WTC11 (cell line): Measurements from ENCODE around the gene RUNX1. TPM values are rescaled to one million over a fixed set of nuclear protein-coding genes. Genes with fewer than 3 reads are reported as not detected.

ENCODE experiments used
- ATAC-seq: fragments of 200-7000 bp; cut with Tn5 transposase; 2 replicates; pipeline ENCODE4 v1.10.0; 2021; ENCODE audit warnings: mild to moderate bottlenecking, moderate library complexity
- CTCF ChIA-PET: fragments of 300-600 bp; sonication (Branson Sonifier 250); formaldehyde crosslinking; loops from one replicate; lab custom pipeline; 2021; ENCODE audit warnings: antibody characterized with exemption; lab: Charles Lee
- POLR2A ChIA-PET: fragments of 350-600 bp; sonication (Branson Sonifier 250); formaldehyde crosslinking; loops from one replicate; lab custom pipeline; 2021; ENCODE audit warnings: antibody characterized with exemption; lab: Charles Lee
- DNase-seq: peaks from one replicate; pipeline ENCODE4 v3.0.0; 2021; ENCODE audit warnings: low spot score
- H3K27ac Mint-ChIP-seq: 2 replicates; pipeline ENCODE4 v1.8.0; 2021; ENCODE audit warnings: mixed read lengths
- H3K27me3 Mint-ChIP-seq: 2 replicates; pipeline ENCODE4 v1.8.0; 2021; ENCODE audit warnings: low read depth, mild to moderate bottlenecking, moderate library complexity, mixed read lengths
- H3K36me3 Mint-ChIP-seq: 2 replicates; pipeline ENCODE4 v1.8.0; 2021; ENCODE audit warnings: mixed read lengths
- H3K4me1 Mint-ChIP-seq: 2 replicates; pipeline ENCODE4 v1.8.0; 2022; ENCODE audit warnings: mixed read lengths
- H3K4me3 Mint-ChIP-seq: 2 replicates; pipeline ENCODE4 v1.8.0; 2021; ENCODE audit warnings: mild to moderate bottlenecking, moderate library complexity, mixed read lengths
- H3K9me3 Mint-ChIP-seq: 2 replicates; pipeline ENCODE4 v1.8.0; 2021; ENCODE audit warnings: mixed read lengths
- ESRRA ChIP-seq: sonication (generic); formaldehyde crosslinking; IDR thresholded peaks from 2 replicates; pipeline ENCODE4 v1.8.1; 2022; ENCODE audit warnings: mild to moderate bottlenecking, missing genetic modification reagents, borderline replicate concordance
- GABPB1 ChIP-seq: sonication (generic); formaldehyde crosslinking; IDR thresholded peaks from 2 replicates; pipeline ENCODE4 v1.8.1; 2023; ENCODE audit warnings: mild to moderate bottlenecking, missing genetic modification reagents
- GRHL2 ChIP-seq: fragments of 250-450 bp; sonication (Bioruptor Pico); IDR thresholded peaks from 2 replicates; pipeline ENCODE4 v1.8.0; 2022; ENCODE audit warnings: mild to moderate bottlenecking, moderate library complexity; ENCODE audit not compliant: insufficient replicate concordance, severe bottlenecking
- IRF2 ChIP-seq: sonication (generic); formaldehyde crosslinking; IDR thresholded peaks from 2 replicates; pipeline ENCODE4 v1.8.0; 2022; ENCODE audit warnings: low read depth, missing genetic modification reagents, borderline replicate concordance
- JUN ChIP-seq: sonication (generic); formaldehyde crosslinking; IDR thresholded peaks from 2 replicates; pipeline ENCODE4 v1.8.0; 2023; ENCODE audit warnings: mild to moderate bottlenecking, missing genetic modification reagents
- RELA ChIP-seq: sonication (generic); formaldehyde crosslinking; IDR thresholded peaks from 2 replicates; pipeline ENCODE4 v1.8.1; 2022; ENCODE audit warnings: missing genetic modification reagents, mild to moderate bottlenecking, borderline replicate concordance
- ZNF416 ChIP-seq: fragments of 250-450 bp; sonication (Bioruptor Pico); IDR thresholded peaks from 2 replicates; pipeline ENCODE4 v1.9.0; 2021; ENCODE audit warnings: mild to moderate bottlenecking, inconsistent platforms
- total RNA-seq: library from RNA; stranded (reverse); gene quantifications from 3 replicates; pipeline ENCODE4 v1.2.3, GENCODE V29; 2021
- TF ChIP-seq, protein P1 (sequence below): sonication (generic); formaldehyde crosslinking; IDR thresholded peaks from 2 replicates; pipeline ENCODE4 v1.8.1; 2023; ENCODE audit warnings: mild to moderate bottlenecking, moderate library complexity, missing genetic modification reagents
- TF ChIP-seq, protein P2 (sequence below): sonication (generic); formaldehyde crosslinking; IDR thresholded peaks from 2 replicates; pipeline ENCODE4 v1.8.1; 2023; ENCODE audit warnings: mild to moderate bottlenecking, missing genetic modification reagents, moderate library complexity
- TF ChIP-seq, protein P3 (sequence below): fragments of 250-450 bp; sonication (Bioruptor Pico); IDR thresholded peaks from 2 replicates; pipeline ENCODE4 v1.9.0; 2021; ENCODE audit warnings: mild to moderate bottlenecking, borderline replicate concordance
- TF ChIP-seq, protein P4 (sequence below): sonication (generic); formaldehyde crosslinking; IDR thresholded peaks from 2 replicates; pipeline ENCODE4 v1.8.0; 2023; ENCODE audit warnings: missing genetic modification reagents, mild to moderate bottlenecking, borderline replicate concordance
- TF ChIP-seq, protein P5 (sequence below): sonication (generic); formaldehyde crosslinking; IDR thresholded peaks from 2 replicates; pipeline ENCODE4 v1.8.0; 2022; ENCODE audit warnings: mild to moderate bottlenecking, missing genetic modification reagents

The RUNX1 gene
- total RNA-seq, 1 experiment from 2014 or later: 2.2 TPM

DNA sequence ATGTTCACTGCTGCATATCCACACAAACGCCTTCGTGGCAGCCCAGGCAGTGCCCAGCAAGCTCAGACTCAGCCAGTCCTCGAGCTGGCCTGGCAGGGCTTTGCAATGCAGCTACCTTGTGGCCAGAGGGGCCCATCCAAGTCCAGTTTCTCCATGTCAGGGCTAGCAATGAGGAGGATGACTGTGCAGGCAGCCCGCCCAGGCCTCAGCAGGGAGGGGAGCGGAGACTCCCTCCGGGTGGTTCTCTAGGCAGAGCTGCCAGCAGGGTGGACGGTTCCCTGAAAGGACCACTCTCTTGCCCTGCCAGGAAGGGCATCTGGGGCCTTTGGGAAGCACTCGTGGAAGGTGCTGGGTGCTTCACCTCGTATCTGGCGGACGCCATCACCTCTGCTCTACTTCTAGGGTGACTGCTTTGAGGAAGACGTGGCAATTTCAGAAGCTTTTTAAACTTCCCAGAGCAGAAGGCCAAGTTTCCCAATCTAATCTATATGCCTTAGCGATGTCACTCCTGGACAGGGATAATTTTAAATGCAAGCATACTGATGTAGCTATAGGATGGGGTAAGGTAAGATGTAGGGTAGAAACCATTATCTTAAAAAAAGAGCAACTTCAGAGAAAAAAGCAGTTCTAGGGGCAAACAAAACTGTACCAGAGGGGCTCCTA lies 56.2 kb downstream of the RUNX1 start:
- ATAC-seq: no peak
- Mint-ChIP-seq H3K27me3 (peaks cover under 1% of the 10 kb centered on the region), H3K4me1 (0 out of 2 replicates have a peak, but pooled peaks cover 7% of the 10 kb centered on the region), H3K4me3 (no peak overlapping the region), H3K9me3 (no peaks in the 10 kb centered on the region), H3K27ac (no peak overlapping the region), H3K36me3 (no peaks in the 10 kb centered on the region)
- DNase-seq: no peak
- CTCF ChIA-PET: no interaction called here
- TF ChIP-seq, protein P1, sequence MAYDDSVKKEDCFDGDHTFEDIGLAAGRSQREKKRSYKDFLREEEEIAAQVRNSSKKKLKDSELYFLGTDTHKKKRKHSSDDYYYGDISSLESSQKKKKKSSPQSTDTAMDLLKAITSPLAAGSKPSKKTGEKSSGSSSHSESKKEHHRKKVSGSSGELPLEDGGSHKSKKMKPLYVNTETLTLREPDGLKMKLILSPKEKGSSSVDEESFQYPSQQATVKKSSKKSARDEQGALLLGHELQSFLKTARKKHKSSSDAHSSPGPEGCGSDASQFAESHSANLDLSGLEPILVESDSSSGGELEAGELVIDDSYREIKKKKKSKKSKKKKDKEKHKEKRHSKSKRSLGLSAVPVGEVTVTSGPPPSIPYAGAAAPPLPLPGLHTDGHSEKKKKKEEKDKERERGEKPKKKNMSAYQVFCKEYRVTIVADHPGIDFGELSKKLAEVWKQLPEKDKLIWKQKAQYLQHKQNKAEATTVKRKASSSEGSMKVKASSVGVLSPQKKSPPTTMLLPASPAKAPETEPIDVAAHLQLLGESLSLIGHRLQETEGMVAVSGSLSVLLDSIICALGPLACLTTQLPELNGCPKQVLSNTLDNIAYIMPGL (CRISPR knock-in tag): no peak
- TF ChIP-seq ZNF416 (CRISPR knock-in tag): no peak
- no peak for TF ChIP-seq ESRRA (CRISPR knock-in tag)
- TF ChIP-seq JUN (CRISPR knock-in tag): no peak
- TF ChIP-seq, protein P2, sequence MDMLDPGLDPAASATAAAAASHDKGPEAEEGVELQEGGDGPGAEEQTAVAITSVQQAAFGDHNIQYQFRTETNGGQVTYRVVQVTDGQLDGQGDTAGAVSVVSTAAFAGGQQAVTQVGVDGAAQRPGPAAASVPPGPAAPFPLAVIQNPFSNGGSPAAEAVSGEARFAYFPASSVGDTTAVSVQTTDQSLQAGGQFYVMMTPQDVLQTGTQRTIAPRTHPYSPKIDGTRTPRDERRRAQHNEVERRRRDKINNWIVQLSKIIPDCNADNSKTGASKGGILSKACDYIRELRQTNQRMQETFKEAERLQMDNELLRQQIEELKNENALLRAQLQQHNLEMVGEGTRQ (CRISPR knock-in tag): no peak
- TF ChIP-seq GRHL2 (CRISPR knock-in tag): no peak
- no peak for TF ChIP-seq IRF2 (CRISPR knock-in tag)
- TF ChIP-seq, protein P3, sequence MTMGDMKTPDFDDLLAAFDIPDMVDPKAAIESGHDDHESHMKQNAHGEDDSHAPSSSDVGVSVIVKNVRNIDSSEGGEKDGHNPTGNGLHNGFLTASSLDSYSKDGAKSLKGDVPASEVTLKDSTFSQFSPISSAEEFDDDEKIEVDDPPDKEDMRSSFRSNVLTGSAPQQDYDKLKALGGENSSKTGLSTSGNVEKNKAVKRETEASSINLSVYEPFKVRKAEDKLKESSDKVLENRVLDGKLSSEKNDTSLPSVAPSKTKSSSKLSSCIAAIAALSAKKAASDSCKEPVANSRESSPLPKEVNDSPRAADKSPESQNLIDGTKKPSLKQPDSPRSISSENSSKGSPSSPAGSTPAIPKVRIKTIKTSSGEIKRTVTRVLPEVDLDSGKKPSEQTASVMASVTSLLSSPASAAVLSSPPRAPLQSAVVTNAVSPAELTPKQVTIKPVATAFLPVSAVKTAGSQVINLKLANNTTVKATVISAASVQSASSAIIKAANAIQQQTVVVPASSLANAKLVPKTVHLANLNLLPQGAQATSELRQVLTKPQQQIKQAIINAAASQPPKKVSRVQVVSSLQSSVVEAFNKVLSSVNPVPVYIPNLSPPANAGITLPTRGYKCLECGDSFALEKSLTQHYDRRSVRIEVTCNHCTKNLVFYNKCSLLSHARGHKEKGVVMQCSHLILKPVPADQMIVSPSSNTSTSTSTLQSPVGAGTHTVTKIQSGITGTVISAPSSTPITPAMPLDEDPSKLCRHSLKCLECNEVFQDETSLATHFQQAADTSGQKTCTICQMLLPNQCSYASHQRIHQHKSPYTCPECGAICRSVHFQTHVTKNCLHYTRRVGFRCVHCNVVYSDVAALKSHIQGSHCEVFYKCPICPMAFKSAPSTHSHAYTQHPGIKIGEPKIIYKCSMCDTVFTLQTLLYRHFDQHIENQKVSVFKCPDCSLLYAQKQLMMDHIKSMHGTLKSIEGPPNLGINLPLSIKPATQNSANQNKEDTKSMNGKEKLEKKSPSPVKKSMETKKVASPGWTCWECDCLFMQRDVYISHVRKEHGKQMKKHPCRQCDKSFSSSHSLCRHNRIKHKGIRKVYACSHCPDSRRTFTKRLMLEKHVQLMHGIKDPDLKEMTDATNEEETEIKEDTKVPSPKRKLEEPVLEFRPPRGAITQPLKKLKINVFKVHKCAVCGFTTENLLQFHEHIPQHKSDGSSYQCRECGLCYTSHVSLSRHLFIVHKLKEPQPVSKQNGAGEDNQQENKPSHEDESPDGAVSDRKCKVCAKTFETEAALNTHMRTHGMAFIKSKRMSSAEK (CRISPR knock-in tag): no peak
- TF ChIP-seq, protein P4, sequence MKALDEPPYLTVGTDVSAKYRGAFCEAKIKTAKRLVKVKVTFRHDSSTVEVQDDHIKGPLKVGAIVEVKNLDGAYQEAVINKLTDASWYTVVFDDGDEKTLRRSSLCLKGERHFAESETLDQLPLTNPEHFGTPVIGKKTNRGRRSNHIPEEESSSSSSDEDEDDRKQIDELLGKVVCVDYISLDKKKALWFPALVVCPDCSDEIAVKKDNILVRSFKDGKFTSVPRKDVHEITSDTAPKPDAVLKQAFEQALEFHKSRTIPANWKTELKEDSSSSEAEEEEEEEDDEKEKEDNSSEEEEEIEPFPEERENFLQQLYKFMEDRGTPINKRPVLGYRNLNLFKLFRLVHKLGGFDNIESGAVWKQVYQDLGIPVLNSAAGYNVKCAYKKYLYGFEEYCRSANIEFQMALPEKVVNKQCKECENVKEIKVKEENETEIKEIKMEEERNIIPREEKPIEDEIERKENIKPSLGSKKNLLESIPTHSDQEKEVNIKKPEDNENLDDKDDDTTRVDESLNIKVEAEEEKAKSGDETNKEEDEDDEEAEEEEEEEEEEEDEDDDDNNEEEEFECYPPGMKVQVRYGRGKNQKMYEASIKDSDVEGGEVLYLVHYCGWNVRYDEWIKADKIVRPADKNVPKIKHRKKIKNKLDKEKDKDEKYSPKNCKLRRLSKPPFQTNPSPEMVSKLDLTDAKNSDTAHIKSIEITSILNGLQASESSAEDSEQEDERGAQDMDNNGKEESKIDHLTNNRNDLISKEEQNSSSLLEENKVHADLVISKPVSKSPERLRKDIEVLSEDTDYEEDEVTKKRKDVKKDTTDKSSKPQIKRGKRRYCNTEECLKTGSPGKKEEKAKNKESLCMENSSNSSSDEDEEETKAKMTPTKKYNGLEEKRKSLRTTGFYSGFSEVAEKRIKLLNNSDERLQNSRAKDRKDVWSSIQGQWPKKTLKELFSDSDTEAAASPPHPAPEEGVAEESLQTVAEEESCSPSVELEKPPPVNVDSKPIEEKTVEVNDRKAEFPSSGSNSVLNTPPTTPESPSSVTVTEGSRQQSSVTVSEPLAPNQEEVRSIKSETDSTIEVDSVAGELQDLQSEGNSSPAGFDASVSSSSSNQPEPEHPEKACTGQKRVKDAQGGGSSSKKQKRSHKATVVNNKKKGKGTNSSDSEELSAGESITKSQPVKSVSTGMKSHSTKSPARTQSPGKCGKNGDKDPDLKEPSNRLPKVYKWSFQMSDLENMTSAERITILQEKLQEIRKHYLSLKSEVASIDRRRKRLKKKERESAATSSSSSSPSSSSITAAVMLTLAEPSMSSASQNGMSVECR: no peak
- TF ChIP-seq GABPB1: no peak
- TF ChIP-seq, protein P5, sequence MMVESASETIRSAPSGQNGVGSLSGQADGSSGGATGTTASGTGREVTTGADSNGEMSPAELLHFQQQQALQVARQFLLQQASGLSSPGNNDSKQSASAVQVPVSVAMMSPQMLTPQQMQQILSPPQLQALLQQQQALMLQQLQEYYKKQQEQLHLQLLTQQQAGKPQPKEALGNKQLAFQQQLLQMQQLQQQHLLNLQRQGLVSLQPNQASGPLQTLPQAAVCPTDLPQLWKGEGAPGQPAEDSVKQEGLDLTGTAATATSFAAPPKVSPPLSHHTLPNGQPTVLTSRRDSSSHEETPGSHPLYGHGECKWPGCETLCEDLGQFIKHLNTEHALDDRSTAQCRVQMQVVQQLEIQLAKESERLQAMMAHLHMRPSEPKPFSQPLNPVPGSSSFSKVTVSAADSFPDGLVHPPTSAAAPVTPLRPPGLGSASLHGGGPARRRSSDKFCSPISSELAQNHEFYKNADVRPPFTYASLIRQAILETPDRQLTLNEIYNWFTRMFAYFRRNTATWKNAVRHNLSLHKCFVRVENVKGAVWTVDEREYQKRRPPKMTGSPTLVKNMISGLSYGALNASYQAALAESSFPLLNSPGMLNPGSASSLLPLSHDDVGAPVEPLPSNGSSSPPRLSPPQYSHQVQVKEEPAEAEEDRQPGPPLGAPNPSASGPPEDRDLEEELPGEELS: no peak
- TF ChIP-seq RELA (CRISPR knock-in tag): no peak
- POLR2A ChIA-PET: no interaction called here
